Stimulated activated CD8-positive, alpha-beta memory T cell treated with anti-CD3 and anti-CD28 coated beads, Interleukin-4, amount 100 ng/mL, for 24 hours (primary cell): ENCODE data around the gene TMEM238L.
A peak's percentile ranks its signal among the peaks of the same experiment; 100 is the strongest.
"Not testable (repeated sequence)": the region's sequence is repeated elsewhere in the genome, so short reads cannot be mapped to it uniquely, and the experiment has no call there.

Experiments used
- DNase-seq: peaks from one replicate; pipeline ENCODE4 v3.0.0-alpha.2; 2020; ENCODE audit warnings: low read depth

TMEM238L gene

GRCh38 chr17:10803830-10804475, at the start of gene TMEM238L:
Gene TMEM238L, minus strand, starts transcription at chr17:10804099. Its CDS starts 136 bp downstream, at chr17:10803963.
- DNase-seq, result no peak

GRCh38 chr17:10846636-10847035, 42.7 kb upstream of the TMEM238L start:
- not testable (repeated sequence) for DNase-seq

GRCh38 chr17:10845388-10845751, 41.5 kb upstream of the TMEM238L start:
- no peak for DNase-seq

GRCh38 chr17:10844621-10845387, 40.9 kb upstream of the TMEM238L start:
- peak; percentile 47 for DNase-seq

- no peak for DNase-seq
Measured at GRCh38 chr17:10843811-10844210, 39.9 kb upstream of the TMEM238L start.

GRCh38 chr17:10842658-10843057, 38.8 kb upstream of the TMEM238L start:
- no peak for DNase-seq

- no peak for DNase-seq
Measured at GRCh38 chr17:10838682-10839081, 34.8 kb upstream of the TMEM238L start.

GRCh38 chr17:10837921-10838320, 34.0 kb upstream of the TMEM238L start, which contains the start of gene PIRT:
Gene PIRT, minus strand, starts transcription at chr17:10838087. Its CDS starts 12,442 bp downstream, at chr17:10825645.
- no peak for DNase-seq

GRCh38 chr17:10836966-10837590, 33.2 kb upstream of the TMEM238L start:
- no peak for DNase-seq

GRCh38 chr17:10836145-10836544, 32.2 kb upstream of the TMEM238L start:
- DNase-seq, result no peak

GRCh38 chr17:10831696-10832095, 27.8 kb upstream of the TMEM238L start:
- no peak for DNase-seq

- no peak for DNase-seq
Measured at GRCh38 chr17:10827898-10828552, 24.1 kb upstream of the TMEM238L start.

GRCh38 chr17:10824874-10825273, 21.0 kb upstream of the TMEM238L start:
- DNase-seq, result no peak

GRCh38 chr17:10821770-10822169, 17.9 kb upstream of the TMEM238L start:
- DNase-seq, result no peak

- DNase-seq, result no peak
Measured at GRCh38 chr17:10821054-10821453, 17.2 kb upstream of the TMEM238L start.

GRCh38 chr17:10815319-10815718, 11.4 kb upstream of the TMEM238L start:
- no peak for DNase-seq

GRCh38 chr17:10814075-10814474, 10.2 kb upstream of the TMEM238L start:
- no peak for DNase-seq

GRCh38 chr17:10812674-10813073, 8.8 kb upstream of the TMEM238L start:
- DNase-seq, result no peak

GRCh38 chr17:10809605-10810004, 5.7 kb upstream of the TMEM238L start:
- DNase-seq, result no peak

- no peak for DNase-seq
Measured at GRCh38 chr17:10807704-10808128, 3.8 kb upstream of the TMEM238L start.

- DNase-seq, result no peak
Measured at GRCh38 chr17:10806545-10807262, 2.8 kb upstream of the TMEM238L start.

- DNase-seq, result no peak
Measured at GRCh38 chr17:10805911-10806310, 2.0 kb upstream of the TMEM238L start.
